GM23338 (cell line): Measurements from ENCODE around the gene GOLGA8F.
"Not testable (repeated sequence)": the region's sequence is repeated elsewhere in the genome, so short reads cannot be mapped to it uniquely, and the experiment has no call there.

ENCODE experiments used
- CTCF ChIP-seq, 2 experiments: fragments of 200-600 bp in 1 of 2; sonication (generic) in 1 of 2; conservative IDR thresholded peaks; 2 replicates each; pipeline versions ENCODE4 v1.5.1 to v1.6.1; 2016 to 2017; ENCODE audit warnings: antibody characterized with exemption in 2 of 2, low read depth in 2 of 2, mild to moderate bottlenecking in 2 of 2, moderate library complexity in 1 of 2
- EZH2 ChIP-seq: fragments of 200-600 bp; sonication (generic); IDR thresholded peaks from one replicate; pipeline ENCODE4 v1.8.0; 2017; ENCODE audit warnings: antibody characterized with exemption, mild to moderate bottlenecking, low read depth; ENCODE audit not compliant: unreplicated experiment
- EZH2phosphoT487 ChIP-seq: fragments of 200-600 bp; sonication (generic); IDR thresholded peaks from one replicate; pipeline ENCODE4 v1.8.1; 2018; ENCODE audit warnings: antibody characterized with exemption; ENCODE audit not compliant: unreplicated experiment
- JUNB ChIP-seq: IDR thresholded peaks from one replicate; pipeline ENCODE4 v1.6.1; 2016; ENCODE audit warnings: antibody characterized with exemption; ENCODE audit not compliant: unreplicated experiment
- POLR2AphosphoS5 ChIP-seq: IDR thresholded peaks from 2 replicates; pipeline ENCODE4 v1.6.1; 2016; ENCODE audit warnings: antibody characterized with exemption, low read depth
- REST ChIP-seq: IDR thresholded peaks from one replicate; pipeline ENCODE4 v1.6.1; 2018; ENCODE audit warnings: antibody characterized with exemption; ENCODE audit not compliant: unreplicated experiment
- STAT1 ChIP-seq: IDR thresholded peaks from one replicate; pipeline ENCODE4 v1.6.1; 2016; ENCODE audit warnings: antibody characterized with exemption; ENCODE audit not compliant: unreplicated experiment
- ZNF331 ChIP-seq: fragments of 250-450 bp; sonication (Bioruptor Pico); IDR thresholded peaks from 2 replicates; pipeline ENCODE4 v1.5.0; 2020; ENCODE audit warnings: low read depth, mild to moderate bottlenecking, moderate library complexity

- not testable (repeated sequence) for TF ChIP-seq CTCF (conservative IDR thresholded peaks at IDR 0.05; ENCODE audit: low read depth in 2 of 2); EZH2phosphoT487; STAT1; JUNB; EZH2; REST; POLR2AphosphoS5; ZNF331
Observed at GRCh38 chr15:28420470-28420869, 42.0 kb downstream of the GOLGA8F start.
